ENCODE measurements around the gene RFTN2. TPM values are rescaled to one million over a fixed set of nuclear protein-coding genes. Genes with fewer than 3 reads are reported as not detected.
A peak's percentile ranks its signal among the peaks of the same experiment; 100 is the strongest.

RFTN2 gene
- total and polyA plus RNA-seq, 2 of the 13 experiments (the other 11 are each of a cell fraction or from before 2014, with no cell fraction given), result not detected

GRCh38 chr2:197705121-197705911 lies 29.9 kb upstream of the RFTN2 start, which contains the start of gene MARS2 (continued):
- TF ChIP-seq ZNF646 (CRISPR knock-in tag; IDR thresholded peaks at IDR 0.05) (no peak; the same call in 1 of the 2 replicates), PTBP1 (IDR thresholded peaks at IDR 0.05; ENCODE audit: low read depth, low read length, poor library complexity, severe bottlenecking) (no peak), FOXP4 (CRISPR knock-in tag; IDR thresholded peaks at IDR 0.05) (no peak; the same call in 1 of the 2 replicates), ZNF251 (CRISPR knock-in tag; IDR thresholded peaks at IDR 0.05) (no peak), MED13 (CRISPR knock-in tag; IDR thresholded peaks at IDR 0.05) (no peak), ZNF768 (CRISPR knock-in tag; IDR thresholded peaks at IDR 0.05) (peak; percentile 77; the same call in 1 of the 2 replicates), MTA3 (CRISPR knock-in tag; IDR thresholded peaks at IDR 0.05) (no peak), PHF5A (CRISPR knock-in tag; IDR thresholded peaks at IDR 0.05; ENCODE audit: low read depth, unreplicated experiment) (no peak), DRAP1 (CRISPR knock-in tag; IDR thresholded peaks at IDR 0.05) (peak; percentile 75), HNF4G (IDR thresholded peaks at IDR 0.05; ENCODE audit: borderline replicate concordance, low read depth, low read length) (no peak), HNF4G (CRISPR knock-in tag; IDR thresholded peaks at IDR 0.05; ENCODE audit: borderline replicate concordance, low read depth) (no peak), TCF12 (IDR thresholded peaks at IDR 0.05) (no peak), TCF12 (CRISPR knock-in tag; IDR thresholded peaks at IDR 0.05) (peak; percentile 72; the same call in 1 of the 2 replicates), DMTF1 (CRISPR knock-in tag; IDR thresholded peaks at IDR 0.05) (no peak; the same call in 1 of the 2 replicates)

Measured in HepG2 (cell line).